ENCODE data around the gene CDC37. TPM values are rescaled to one million over a fixed set of nuclear protein-coding genes. Genes with fewer than 3 reads are reported as not detected.
A peak's percentile ranks its signal among the peaks of the same experiment; 100 is the strongest.
"Not testable (repeated sequence)": the region's sequence is repeated elsewhere in the genome, so short reads cannot be mapped to it uniquely, and the experiment has no call there.

CDC37 gene
- total RNA-seq, 1 experiment from 2014 or later, result 154 TPM

DNA sequence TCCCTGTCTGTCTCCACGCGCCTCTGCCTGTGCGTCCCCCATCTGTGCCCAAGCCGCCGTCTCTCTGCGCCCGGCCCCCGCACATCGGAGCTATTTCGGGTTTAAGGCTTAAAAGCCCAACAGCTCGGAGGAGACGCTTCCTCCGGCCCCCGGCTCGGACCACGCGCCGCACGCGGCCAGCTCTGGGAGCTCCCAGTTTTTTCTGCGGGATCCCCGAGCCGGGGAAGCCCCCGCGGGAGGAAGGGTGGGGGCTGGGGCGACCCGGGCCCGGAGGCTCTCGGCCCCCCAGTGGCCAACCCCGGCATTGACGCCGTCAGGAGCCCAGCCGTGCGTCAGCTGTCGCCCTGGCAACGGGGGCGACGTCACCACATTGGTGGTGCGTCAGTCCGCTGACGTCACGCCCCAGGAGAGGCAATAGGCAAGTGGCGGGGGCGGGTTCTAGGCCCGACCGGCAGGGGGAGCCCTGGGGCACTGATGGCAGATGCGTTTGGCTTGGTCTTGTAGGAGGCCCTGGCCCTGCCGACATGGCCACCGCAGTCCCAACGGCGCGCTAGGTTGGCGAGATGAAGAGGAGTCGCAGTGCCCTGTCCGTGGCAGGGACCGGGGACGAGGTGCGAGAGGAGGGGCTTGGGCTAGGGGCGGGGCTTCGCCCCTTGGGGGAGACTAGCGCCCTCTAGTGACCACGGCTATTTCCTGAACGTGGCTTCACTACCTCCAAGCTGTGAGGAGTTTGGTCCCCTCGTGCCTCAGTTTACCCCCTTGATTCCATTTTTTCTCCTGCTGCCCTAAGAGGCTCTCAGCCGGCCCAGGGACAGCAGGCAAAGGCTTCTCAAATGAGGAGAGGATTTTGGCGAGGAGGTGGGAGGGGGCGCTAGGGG lies 13.3 kb upstream of the CDC37 start:
- Mint-ChIP-seq H3K4me1 (ENCODE audit: low read depth, unreplicated experiment) (peaks cover 16% of the 10 kb centered on the region), H3K27ac (ENCODE audit: unreplicated experiment) (peak overlapping the region; percentile 40), H3K4me3 (ENCODE audit: unreplicated experiment) (peak overlapping the region; percentile 61), H3K9me3 (ENCODE audit: unreplicated experiment) (no peaks in the 10 kb centered on the region), H3K36me3 (ENCODE audit: insufficient read depth, unreplicated experiment) (peaks cover 9% of the 10 kb centered on the region), H3K27me3 (ENCODE audit: insufficient read depth, unreplicated experiment) (peaks cover 23% of the 10 kb centered on the region)
- no TSS peak for BruUV-seq (replicated peaks)
- TF ChIP-seq, protein P1, sequence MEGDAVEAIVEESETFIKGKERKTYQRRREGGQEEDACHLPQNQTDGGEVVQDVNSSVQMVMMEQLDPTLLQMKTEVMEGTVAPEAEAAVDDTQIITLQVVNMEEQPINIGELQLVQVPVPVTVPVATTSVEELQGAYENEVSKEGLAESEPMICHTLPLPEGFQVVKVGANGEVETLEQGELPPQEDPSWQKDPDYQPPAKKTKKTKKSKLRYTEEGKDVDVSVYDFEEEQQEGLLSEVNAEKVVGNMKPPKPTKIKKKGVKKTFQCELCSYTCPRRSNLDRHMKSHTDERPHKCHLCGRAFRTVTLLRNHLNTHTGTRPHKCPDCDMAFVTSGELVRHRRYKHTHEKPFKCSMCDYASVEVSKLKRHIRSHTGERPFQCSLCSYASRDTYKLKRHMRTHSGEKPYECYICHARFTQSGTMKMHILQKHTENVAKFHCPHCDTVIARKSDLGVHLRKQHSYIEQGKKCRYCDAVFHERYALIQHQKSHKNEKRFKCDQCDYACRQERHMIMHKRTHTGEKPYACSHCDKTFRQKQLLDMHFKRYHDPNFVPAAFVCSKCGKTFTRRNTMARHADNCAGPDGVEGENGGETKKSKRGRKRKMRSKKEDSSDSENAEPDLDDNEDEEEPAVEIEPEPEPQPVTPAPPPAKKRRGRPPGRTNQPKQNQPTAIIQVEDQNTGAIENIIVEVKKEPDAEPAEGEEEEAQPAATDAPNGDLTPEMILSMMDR (IDR thresholded peaks at IDR 0.05; ENCODE audit: insufficient read depth in 1 of 2, low read depth in 1 of 2, low read length in 1 of 2, severe bottlenecking in 1 of 2, unreplicated experiment in 1 of 2), result peak; percentile 81 to 84
- peak overlapping the region; percentile 47 for H3K4me3 ChIP-seq (ENCODE audit: low read depth, low read length)
- H3K27me3 ChIP-seq (replicated peaks; ENCODE audit: control insufficient read depth, insufficient read depth, low read length), result peaks cover 4% of the 10 kb centered on the region
- H3K36me3 ChIP-seq (ENCODE audit: control insufficient read depth, insufficient read depth, low read length), result no peaks in the 10 kb centered on the region
- H3K4me1 ChIP-seq, result peaks cover 15% of the 10 kb centered on the region
- POLR2A ChIA-PET, result no interaction called here
- H3K9me3 ChIP-seq, result no peaks in the 10 kb centered on the region
- intact Hi-C loops (cut with micrococcal nuclease; ENCODE audit: unreplicated experiment), result no loop called here
- CTCF ChIA-PET, result interaction anchor here (0.5 to 3.2 kb wide), 10 partner anchors 11 to 446 kb away, joined by 3 to 14 read pairs (median 4); partner anchors contain the start of gene CDC37
- peak; percentile 84 to 91 for DNase-seq

DNA sequence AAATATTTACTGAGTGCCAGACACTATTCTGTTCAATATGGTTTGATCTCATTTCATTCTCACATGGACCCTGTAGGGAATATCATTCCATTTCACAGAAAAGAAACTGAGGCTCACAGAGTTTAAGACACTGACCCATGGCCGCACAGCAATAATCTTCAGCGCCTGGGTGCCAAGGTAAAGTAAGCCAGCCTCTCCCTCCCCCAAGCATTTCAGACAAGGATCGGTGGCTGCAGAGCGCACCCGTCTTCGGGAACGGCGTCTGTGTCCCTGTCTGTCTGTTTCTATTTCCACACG lies 12.7 kb upstream of the CDC37 start:
- Histone ChIP-seq H3K9me3 (no peaks in the 10 kb centered on the region), H3K4me1 (peaks cover 13% of the 10 kb centered on the region), H3K27me3 (replicated peaks; ENCODE audit: control insufficient read depth, insufficient read depth, low read length) (peaks cover 3% of the 10 kb centered on the region), H3K36me3 (ENCODE audit: control insufficient read depth, insufficient read depth, low read length) (no peaks in the 10 kb centered on the region), H3K4me3 (ENCODE audit: low read depth, low read length) (peak overlapping the region; percentile 47)
- Mint-ChIP-seq H3K4me1 (ENCODE audit: low read depth, unreplicated experiment) (peaks cover 16% of the 10 kb centered on the region), H3K9me3 (ENCODE audit: unreplicated experiment) (no peaks in the 10 kb centered on the region), H3K4me3 (ENCODE audit: unreplicated experiment) (peak overlapping the region; percentile 61), H3K27ac (ENCODE audit: unreplicated experiment) (no peak overlapping the region), H3K36me3 (ENCODE audit: insufficient read depth, unreplicated experiment) (peaks cover 9% of the 10 kb centered on the region), H3K27me3 (ENCODE audit: insufficient read depth, unreplicated experiment) (peaks cover 18% of the 10 kb centered on the region)
- ChIA-PET POLR2A (no interaction called here), CTCF (interaction anchor here (0.5 to 3.2 kb wide), 7 partner anchors 10 to 253 kb away, joined by 3 to 14 read pairs (median 6); partner anchors contain the start of gene CDC37)
- intact Hi-C loops (cut with micrococcal nuclease; ENCODE audit: unreplicated experiment), result no loop called here
- BruUV-seq (replicated peaks), result no TSS peak
- TF ChIP-seq, protein P1 (IDR thresholded peaks at IDR 0.05; ENCODE audit: insufficient read depth in 1 of 2, low read depth in 1 of 2, low read length in 1 of 2, severe bottlenecking in 1 of 2, unreplicated experiment in 1 of 2), result no peak
- DNase-seq, result no peak

DNA sequence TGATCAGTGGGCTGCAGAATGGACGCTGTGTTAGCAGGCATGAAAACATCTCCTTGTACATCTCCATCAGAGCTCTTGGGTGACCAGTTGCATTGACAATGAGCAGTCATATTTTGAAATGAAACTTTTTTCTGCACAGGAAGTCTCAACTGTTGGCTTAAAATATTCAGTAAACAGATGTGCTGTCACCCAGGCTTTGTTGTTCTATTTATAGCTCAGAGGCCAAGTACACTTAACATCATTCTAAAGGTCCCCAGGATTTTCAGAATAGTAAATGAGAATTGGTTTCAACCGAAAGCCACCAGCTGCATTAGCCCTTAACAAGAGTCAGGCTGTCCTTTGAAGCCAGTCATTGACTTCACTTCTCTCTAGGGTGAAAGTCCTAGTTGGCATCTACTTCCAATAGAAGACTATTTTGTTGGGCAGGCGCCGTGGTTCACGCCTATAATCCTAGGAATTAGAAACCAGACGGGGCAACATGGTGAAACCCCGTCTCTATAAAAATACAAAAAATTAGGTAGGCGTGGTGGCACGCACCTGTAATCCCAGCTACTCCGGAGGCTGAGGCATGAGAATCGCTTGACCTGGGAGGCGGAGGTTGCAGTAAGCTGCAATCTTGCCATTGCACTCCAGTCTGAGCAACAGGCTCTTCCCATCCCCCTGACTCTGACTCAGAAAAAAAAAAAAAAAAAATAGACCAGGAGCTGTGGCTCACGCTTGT lies 9.1 kb upstream of the CDC37 start:
- Mint-ChIP-seq H3K36me3 (ENCODE audit: insufficient read depth, unreplicated experiment) (peaks cover 9% of the 10 kb centered on the region), H3K4me1 (ENCODE audit: low read depth, unreplicated experiment) (no peaks in the 10 kb centered on the region), H3K9me3 (ENCODE audit: unreplicated experiment) (no peaks in the 10 kb centered on the region), H3K27ac (ENCODE audit: unreplicated experiment) (no peak overlapping the region), H3K4me3 (ENCODE audit: unreplicated experiment) (no peak overlapping the region), H3K27me3 (ENCODE audit: insufficient read depth, unreplicated experiment) (peaks cover 6% of the 10 kb centered on the region)
- ChIA-PET POLR2A (no interaction called here), CTCF (interaction anchor here (0.6 to 0.7 kb wide), 2 partner anchors 10 to 104 kb away, joined by 3 to 6 read pairs; no protein-coding TSS in a partner anchor)
- TF ChIP-seq, protein P1 (IDR thresholded peaks at IDR 0.05; ENCODE audit: insufficient read depth in 1 of 2, low read depth in 1 of 2, low read length in 1 of 2, severe bottlenecking in 1 of 2, unreplicated experiment in 1 of 2), result no peak
- no TSS peak for BruUV-seq (replicated peaks)
- H3K27me3 ChIP-seq (replicated peaks; ENCODE audit: control insufficient read depth, insufficient read depth, low read length), result no peaks in the 10 kb centered on the region; the same call in 1 of the 2 replicates
- no peaks in the 10 kb centered on the region for H3K4me1 ChIP-seq
- intact Hi-C loops (cut with micrococcal nuclease; ENCODE audit: unreplicated experiment), result no loop called here
- H3K4me3 ChIP-seq (ENCODE audit: low read depth, low read length), result no peak overlapping the region
- no peaks in the 10 kb centered on the region for H3K9me3 ChIP-seq
- DNase-seq, result no peak
- H3K36me3 ChIP-seq (ENCODE audit: control insufficient read depth, insufficient read depth, low read length), result no peaks in the 10 kb centered on the region

DNA sequence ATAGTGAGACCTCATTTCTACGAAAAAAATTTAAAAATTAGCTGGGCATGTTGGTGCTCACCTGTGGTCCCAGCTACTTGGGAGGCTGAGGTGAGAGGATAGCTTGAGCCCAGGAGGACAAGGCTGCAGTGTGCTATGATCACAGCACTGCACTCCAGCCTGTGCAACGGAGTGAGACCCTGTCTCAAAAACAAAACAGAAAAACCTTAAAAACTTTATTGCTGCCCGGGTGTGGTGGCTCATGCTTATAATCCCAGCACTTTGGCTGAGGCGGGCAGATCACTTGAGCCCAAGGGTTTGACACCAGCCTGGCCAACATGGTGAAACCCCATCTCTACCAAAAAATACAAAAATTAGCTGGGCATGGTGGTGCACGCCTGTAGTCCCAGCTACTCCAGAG lies 7.9 kb upstream of the CDC37 start:
- H3K4me1 ChIP-seq; H3K36me3 ChIP-seq (ENCODE audit: control insufficient read depth, insufficient read depth, low read length); CTCF ChIA-PET; H3K4me3 Mint-ChIP-seq (ENCODE audit: unreplicated experiment); H3K9me3 Mint-ChIP-seq (ENCODE audit: unreplicated experiment); H3K27me3 Mint-ChIP-seq (ENCODE audit: insufficient read depth, unreplicated experiment); H3K9me3 ChIP-seq; H3K27ac Mint-ChIP-seq (ENCODE audit: unreplicated experiment); H3K36me3 Mint-ChIP-seq (ENCODE audit: insufficient read depth, unreplicated experiment); H3K27me3 ChIP-seq (replicated peaks; ENCODE audit: control insufficient read depth, insufficient read depth, low read length); BruUV-seq (replicated peaks); intact Hi-C loops (cut with micrococcal nuclease; ENCODE audit: unreplicated experiment); H3K4me3 ChIP-seq (ENCODE audit: low read depth, low read length); H3K4me1 Mint-ChIP-seq (ENCODE audit: low read depth, unreplicated experiment); DNase-seq: not testable (repeated sequence)
- POLR2A ChIA-PET, result interaction anchor here (0.5 kb wide), 1 partner anchor 78 kb away, joined by 10 read pairs; no protein-coding TSS in a partner anchor
